Lung (tissue), 12 donors: Measurements from ENCODE around the gene IFI44L. TPM values are rescaled to one million over a fixed set of nuclear protein-coding genes. Genes with fewer than 3 reads are reported as not detected.
A peak's percentile ranks its signal among the peaks of the same experiment; 100 is the strongest.

Experiments used
- ATAC-seq: fragments of 200-7000 bp; cut with Tn5 transposase; one replicate; pipeline ENCODE4 v1.9.1; 2020; ENCODE audit warnings: moderate number of reproducible peaks; ENCODE audit not compliant: insufficient read depth, low FRiP score
- DNase-seq, 3 donors: peaks; one replicate each; pipeline ENCODE4 v3.0.0-alpha.2; 2013 to 2017
- H3K27ac ChIP-seq, 2 donors: one replicate each; pipeline ENCODE4 v1.5.1; 2013; ENCODE audit warnings: mild to moderate bottlenecking in 2 of 2, moderate library complexity in 2 of 2, control low read depth in 1 of 2, inconsistent platforms in 1 of 2, low read depth in 1 of 2, low read length in 1 of 2
- H3K27me3 ChIP-seq, 3 donors: one replicate each; pipeline ENCODE4 v1.5.1; 2013; ENCODE audit warnings: low read length in 2 of 3; ENCODE audit not compliant: control insufficient read depth in 3 of 3, insufficient read depth in 3 of 3
- H3K36me3 ChIP-seq, 4 donors: one replicate each; pipeline ENCODE4 v1.5.1; 2013; ENCODE audit warnings: low read length in 4 of 4, mild to moderate bottlenecking in 1 of 4, moderate library complexity in 1 of 4; ENCODE audit not compliant: control insufficient read depth in 4 of 4, insufficient read depth in 4 of 4
- H3K4me1 ChIP-seq, 5 donors: one replicate each; pipeline ENCODE4 v1.5.1; 2013; ENCODE audit warnings: low read length in 5 of 5, mild to moderate bottlenecking in 2 of 5, moderate library complexity in 1 of 5; ENCODE audit not compliant: control insufficient read depth in 5 of 5, insufficient read depth in 5 of 5
- H3K4me3 ChIP-seq: one replicate; pipeline ENCODE4 v1.5.1; 2013; ENCODE audit warnings: mild to moderate bottlenecking, control low read depth, moderate library complexity
- H3K9ac ChIP-seq, 2 donors: one replicate each; pipeline ENCODE4 v1.5.1; 2013; ENCODE audit warnings: low read length in 2 of 2, control low read depth in 1 of 2; ENCODE audit not compliant: insufficient read depth in 1 of 2
- H3K9me3 ChIP-seq, 4 donors: one replicate each; pipeline ENCODE4 v1.5.1; 2013; ENCODE audit warnings: low read length in 3 of 4, mild to moderate bottlenecking in 1 of 4, moderate library complexity in 1 of 4; ENCODE audit not compliant: control insufficient read depth in 4 of 4, insufficient read depth in 3 of 4
- WGBS, 2 donors: extraction: QIAGEN DNeasy Blood & Tissue Kit; methylation state at CpG; one replicate each; pipeline ENCODE4 v1.1.7; 2013; 5-methylcytosine and 5-hydroxymethylcytosine counted together
- polyA plus RNA-seq, 2 donors: library from polyadenylated mRNA; stranded (reverse); fragments of 200-250 nt; gene quantifications; one replicate each; pipeline ENCODE4 v1.2.1, GENCODE V29; 2013
- total RNA-seq, 2 donors: library from RNA; depleted of rRNA in 1 of 2; stranded (reverse); fragments of >200 nt in 1 of 2; gene quantifications; one replicate each; pipeline ENCODE4 v1.2.1, GENCODE V29; 2014 to 2021
- TF ChIP-seq, protein P1 (sequence below): IDR thresholded peaks from 2 replicates; pipeline ENCODE4 v1.5.1; 2012; ENCODE audit warnings: mild to moderate bottlenecking; ENCODE audit errors: control extremely low read depth, extremely low read depth
- donor health status: control.
- donor health status: control.
- donor health status: Bipolar disorder and iron deficiency.
- donor health status: healthy.
- donor health status: DM: yes; HTN: yes; CAD: no.

IFI44L gene
- total and polyA plus RNA-seq, 4 donors, result 3.3 to 11.8 (median 7.3) TPM

DNA sequence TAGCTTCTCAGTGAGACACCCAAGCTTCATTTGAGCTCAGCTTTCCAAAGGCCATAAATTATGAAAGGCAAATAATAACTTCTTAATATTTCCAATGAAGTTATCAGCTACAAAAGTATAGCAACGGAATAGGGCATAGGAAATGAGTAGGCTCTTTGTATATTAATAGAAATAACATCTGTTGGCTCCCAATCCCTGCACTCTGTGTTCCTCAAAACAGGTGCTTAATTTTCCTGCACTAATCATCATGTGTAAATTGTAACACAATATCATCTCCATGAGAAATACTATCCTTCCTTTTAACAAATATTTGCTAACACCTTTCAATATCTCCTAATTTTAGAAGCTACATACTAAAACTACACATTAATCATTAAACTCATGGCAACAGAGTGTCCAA lies 19.2 kb upstream of the IFI44L start:
- 21 to 34% methylated on average over 1 of the region's 1 CpG for WGBS, 2 donors
- Histone ChIP-seq H3K4me3 (no peak overlapping the region), H3K9ac (no peak overlapping the region), H3K27ac (no peak overlapping the region), H3K36me3 (no peaks in the 10 kb centered on the region), H3K27me3 (no peaks in the 10 kb centered on the region), H3K9me3 (no peaks in the 10 kb centered on the region), H3K4me1 (no peaks in the 10 kb centered on the region)
- DNase-seq (no peak), ATAC-seq (no peak)
- TF ChIP-seq, protein P1, sequence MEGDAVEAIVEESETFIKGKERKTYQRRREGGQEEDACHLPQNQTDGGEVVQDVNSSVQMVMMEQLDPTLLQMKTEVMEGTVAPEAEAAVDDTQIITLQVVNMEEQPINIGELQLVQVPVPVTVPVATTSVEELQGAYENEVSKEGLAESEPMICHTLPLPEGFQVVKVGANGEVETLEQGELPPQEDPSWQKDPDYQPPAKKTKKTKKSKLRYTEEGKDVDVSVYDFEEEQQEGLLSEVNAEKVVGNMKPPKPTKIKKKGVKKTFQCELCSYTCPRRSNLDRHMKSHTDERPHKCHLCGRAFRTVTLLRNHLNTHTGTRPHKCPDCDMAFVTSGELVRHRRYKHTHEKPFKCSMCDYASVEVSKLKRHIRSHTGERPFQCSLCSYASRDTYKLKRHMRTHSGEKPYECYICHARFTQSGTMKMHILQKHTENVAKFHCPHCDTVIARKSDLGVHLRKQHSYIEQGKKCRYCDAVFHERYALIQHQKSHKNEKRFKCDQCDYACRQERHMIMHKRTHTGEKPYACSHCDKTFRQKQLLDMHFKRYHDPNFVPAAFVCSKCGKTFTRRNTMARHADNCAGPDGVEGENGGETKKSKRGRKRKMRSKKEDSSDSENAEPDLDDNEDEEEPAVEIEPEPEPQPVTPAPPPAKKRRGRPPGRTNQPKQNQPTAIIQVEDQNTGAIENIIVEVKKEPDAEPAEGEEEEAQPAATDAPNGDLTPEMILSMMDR, result no peak

DNA sequence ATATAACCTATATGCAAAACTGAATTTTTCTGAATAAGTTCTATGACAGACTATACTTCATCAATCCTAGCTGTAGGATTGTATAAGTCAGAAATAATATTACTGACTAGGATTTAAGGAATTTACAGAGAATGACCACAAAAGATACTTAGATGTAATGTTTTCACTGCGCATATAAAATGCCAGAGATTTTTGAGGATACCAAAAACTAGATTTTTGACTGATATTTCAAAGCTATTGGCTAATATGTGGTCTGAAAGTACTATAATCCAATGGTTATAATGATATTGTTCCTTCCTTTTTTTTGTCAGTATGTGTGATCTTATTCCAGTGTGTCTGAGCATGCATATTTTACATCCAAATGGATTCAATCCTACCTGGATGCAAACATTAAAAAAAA lies 17.0 kb upstream of the IFI44L start:
- no peak overlapping the region for H3K9ac ChIP-seq
- TF ChIP-seq, protein P1, result no peak
- ATAC-seq (no peak), DNase-seq (no peak)
- no peaks in the 10 kb centered on the region for H3K27me3 ChIP-seq
- 94 to 96% methylated on average over 1 of the region's 1 CpG for WGBS, 2 donors
- H3K4me3 ChIP-seq, result no peak overlapping the region
- H3K9me3 ChIP-seq, result no peaks in the 10 kb centered on the region
- no peaks in the 10 kb centered on the region for H3K36me3 ChIP-seq
- no peaks in the 10 kb centered on the region for H3K4me1 ChIP-seq
- no peak overlapping the region for H3K27ac ChIP-seq

DNA sequence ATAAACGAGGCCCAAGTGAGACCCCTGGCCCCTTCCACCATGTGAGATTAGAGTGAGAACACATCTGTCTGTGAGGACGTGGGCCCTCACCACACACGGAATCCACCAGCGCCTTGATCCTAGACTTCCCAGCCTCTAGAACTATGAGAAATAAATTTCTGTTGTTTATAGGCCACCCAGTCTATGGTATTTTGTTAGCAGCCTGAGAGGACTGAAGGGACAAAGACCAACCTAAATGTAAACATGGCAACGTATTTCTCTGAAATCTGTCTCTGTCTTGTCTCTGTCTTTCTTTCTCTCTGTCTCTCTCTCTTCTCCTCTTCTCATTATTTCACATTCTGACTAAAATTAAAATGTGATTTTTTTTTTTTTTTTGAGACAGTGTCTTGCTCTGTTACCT lies 15.6 kb upstream of the IFI44L start:
- H3K4me3 ChIP-seq, result no peak overlapping the region
- WGBS, 2 donors, result 81 to 86% methylated on average over 5 of the region's 5 CpGs
- H3K27ac ChIP-seq, result no peak overlapping the region
- no peak overlapping the region for H3K9ac ChIP-seq
- H3K4me1 ChIP-seq, result no peaks in the 10 kb centered on the region
- H3K27me3 ChIP-seq, result no peaks in the 10 kb centered on the region
- ATAC-seq (no peak), DNase-seq (no peak)
- TF ChIP-seq, protein P1, result no peak
- no peaks in the 10 kb centered on the region for H3K36me3 ChIP-seq
- no peaks in the 10 kb centered on the region for H3K9me3 ChIP-seq

DNA sequence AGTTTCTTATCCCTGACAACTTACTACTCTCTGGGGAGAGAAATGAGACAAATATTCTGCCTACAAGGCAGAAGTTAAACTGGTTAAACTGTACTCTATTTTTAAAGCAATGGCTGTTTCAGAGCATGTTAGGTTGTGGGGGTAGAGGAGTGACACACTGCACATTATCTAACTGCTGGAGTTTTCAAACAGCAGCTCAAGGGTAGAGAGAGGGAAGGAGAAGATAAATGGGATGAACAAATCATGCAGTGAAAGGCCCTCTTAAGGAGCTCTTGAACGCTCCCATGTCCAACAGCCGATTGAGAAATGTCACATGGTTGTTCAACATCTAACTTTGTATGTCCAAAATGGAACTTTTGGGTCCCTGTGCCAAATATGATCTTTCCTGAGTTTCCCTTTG lies 14.0 kb upstream of the IFI44L start:
- DNase-seq, result peak in 1 of 3 donors; percentile 9
- Histone ChIP-seq H3K27me3 (no peaks in the 10 kb centered on the region), H3K36me3 (no peaks in the 10 kb centered on the region), H3K27ac (no peak overlapping the region), H3K4me1 (no peaks in the 10 kb centered on the region), H3K9me3 (no peaks in the 10 kb centered on the region), H3K9ac (no peak overlapping the region), H3K4me3 (no peak overlapping the region)
- ATAC-seq, result no peak
- 47 to 61% methylated on average over 2 of the region's 2 CpGs for WGBS, 2 donors
- TF ChIP-seq, protein P1, result no peak
